Measurements from ENCODE around the gene MAN1A2. TPM values are rescaled to one million over a fixed set of nuclear protein-coding genes. Genes with fewer than 3 reads are reported as not detected.

Gene MAN1A2
- polyA plus RNA-seq, 3 donors, result 47.2 to 51.4 (median 48.7) TPM

GRCh38 chr1:117573386-117574023, 206.3 kb downstream of the MAN1A2 start:
- no peak for DNase-seq (ENCODE audit: low read depth in 3 of 3, low spot score in 2 of 3)

- DNase-seq (ENCODE audit: low read depth in 3 of 3, low spot score in 2 of 3), result no peak
Measured at GRCh38 chr1:117574161-117574835, 207.0 kb downstream of the MAN1A2 start.

- no peak for DNase-seq (ENCODE audit: low read depth in 3 of 3, low spot score in 2 of 3)
Measured at GRCh38 chr1:117575586-117576225, 208.5 kb downstream of the MAN1A2 start.

GRCh38 chr1:117576236-117576635, 209.0 kb downstream of the MAN1A2 start:
- DNase-seq (ENCODE audit: low read depth in 3 of 3, low spot score in 2 of 3), result no peak

- no peak for DNase-seq (ENCODE audit: low read depth in 3 of 3, low spot score in 2 of 3)
Measured at GRCh38 chr1:117577191-117577885, 210.1 kb downstream of the MAN1A2 start.

GRCh38 chr1:117578466-117578865, 211.2 kb downstream of the MAN1A2 start:
- no peak for DNase-seq (ENCODE audit: low read depth in 3 of 3, low spot score in 2 of 3)

Other genes with a start within 250 kb of the MAN1A2 start
- gene TRIM45, start 245.7 kb upstream of the MAN1A2 start, polyA plus RNA-seq (ENCODE audit: insufficient read length in 3 of 3), result 10 to 100 TPM; 15.0 to 15.1 (median 15.1) TPM
- 10 to 100 TPM; 20.5 to 32.3 (median 28.2) TPM for gene VTCN1, start 156.5 kb upstream of the MAN1A2 start, polyA plus RNA-seq (ENCODE audit: insufficient read length in 3 of 3)
- 1 to 10 TPM; 2.6 to 3.4 (median 3.2) TPM for gene TENT5C, start 238.6 kb downstream of the MAN1A2 start, polyA plus RNA-seq (ENCODE audit: insufficient read length in 3 of 3)